Astrocyte of the spinal cord (primary cell): ENCODE results near the gene INO80C.

ENCODE experiments used
- DNase-seq: peaks from one replicate; pipeline ENCODE4 v3.0.0; 2011; ENCODE audit warnings: low read depth, low spot score
- H3K4me3 ChIP-seq: 2 replicates; pipeline ENCODE4 v1.5.1; 2011; ENCODE audit warnings: low read depth, mild to moderate bottlenecking, low read length, moderate library complexity
- in situ Hi-C: cut with HindIII; loops from 2 replicates; pipeline ENCODE4 v1.10.0; 2017; ENCODE audit warnings: low sequenced_read_pairs
- TF ChIP-seq, protein P1 (sequence below): IDR thresholded peaks from 2 replicates; pipeline ENCODE4 v1.5.1; 2012; ENCODE audit warnings: low read depth, mild to moderate bottlenecking, low read length, inconsistent platforms

INO80C gene

DNA sequence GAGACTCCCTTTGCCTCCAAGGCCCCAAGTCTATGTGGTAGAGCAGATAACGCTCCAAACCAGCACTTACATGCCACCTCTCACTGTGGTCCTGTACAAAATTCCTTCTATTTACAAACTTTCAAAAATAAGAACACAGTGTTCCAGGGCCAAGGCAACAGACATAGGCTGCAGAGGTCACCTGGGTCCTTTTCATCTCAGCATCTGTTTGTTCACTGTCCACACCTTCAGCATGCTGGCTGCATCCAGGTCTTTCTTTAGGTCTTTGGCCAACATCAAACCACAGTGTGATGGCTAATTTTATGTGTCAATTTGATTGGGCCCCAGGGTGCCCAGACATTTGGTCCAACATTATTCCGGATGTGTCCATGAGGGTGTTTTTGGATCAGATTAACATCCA lies 20.0 kb upstream of the INO80C start:
- H3K4me3 ChIP-seq, result no peak overlapping the region
- no peak for DNase-seq
- in situ Hi-C loops, result no loop called here

DNA sequence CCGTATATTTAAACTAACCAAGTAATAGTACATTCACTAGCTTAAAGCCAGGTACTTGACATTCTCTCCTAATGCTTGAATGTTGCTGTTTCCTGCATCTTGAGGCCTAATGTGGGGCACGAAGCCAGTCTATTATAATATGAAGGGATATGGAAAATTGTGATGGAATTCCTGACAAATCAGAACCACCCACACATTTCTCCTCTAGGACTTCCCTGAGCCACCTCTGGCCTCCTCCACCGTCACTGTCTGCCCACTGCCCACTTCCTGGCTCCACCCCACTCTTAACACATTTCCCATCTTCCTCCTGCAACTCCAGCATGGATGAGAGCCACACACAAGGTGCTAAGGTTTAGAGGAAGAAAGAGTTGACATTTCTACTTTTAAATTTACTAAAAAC lies 19.0 kb upstream of the INO80C start:
- no peak overlapping the region for H3K4me3 ChIP-seq
- in situ Hi-C loops, result no loop called here
- TF ChIP-seq, protein P1, sequence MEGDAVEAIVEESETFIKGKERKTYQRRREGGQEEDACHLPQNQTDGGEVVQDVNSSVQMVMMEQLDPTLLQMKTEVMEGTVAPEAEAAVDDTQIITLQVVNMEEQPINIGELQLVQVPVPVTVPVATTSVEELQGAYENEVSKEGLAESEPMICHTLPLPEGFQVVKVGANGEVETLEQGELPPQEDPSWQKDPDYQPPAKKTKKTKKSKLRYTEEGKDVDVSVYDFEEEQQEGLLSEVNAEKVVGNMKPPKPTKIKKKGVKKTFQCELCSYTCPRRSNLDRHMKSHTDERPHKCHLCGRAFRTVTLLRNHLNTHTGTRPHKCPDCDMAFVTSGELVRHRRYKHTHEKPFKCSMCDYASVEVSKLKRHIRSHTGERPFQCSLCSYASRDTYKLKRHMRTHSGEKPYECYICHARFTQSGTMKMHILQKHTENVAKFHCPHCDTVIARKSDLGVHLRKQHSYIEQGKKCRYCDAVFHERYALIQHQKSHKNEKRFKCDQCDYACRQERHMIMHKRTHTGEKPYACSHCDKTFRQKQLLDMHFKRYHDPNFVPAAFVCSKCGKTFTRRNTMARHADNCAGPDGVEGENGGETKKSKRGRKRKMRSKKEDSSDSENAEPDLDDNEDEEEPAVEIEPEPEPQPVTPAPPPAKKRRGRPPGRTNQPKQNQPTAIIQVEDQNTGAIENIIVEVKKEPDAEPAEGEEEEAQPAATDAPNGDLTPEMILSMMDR, result no peak
- DNase-seq, result no peak

More for the DNA sequence above, 20.0 kb upstream of the INO80C start:
- TF ChIP-seq, protein P1, result no peak

DNA sequence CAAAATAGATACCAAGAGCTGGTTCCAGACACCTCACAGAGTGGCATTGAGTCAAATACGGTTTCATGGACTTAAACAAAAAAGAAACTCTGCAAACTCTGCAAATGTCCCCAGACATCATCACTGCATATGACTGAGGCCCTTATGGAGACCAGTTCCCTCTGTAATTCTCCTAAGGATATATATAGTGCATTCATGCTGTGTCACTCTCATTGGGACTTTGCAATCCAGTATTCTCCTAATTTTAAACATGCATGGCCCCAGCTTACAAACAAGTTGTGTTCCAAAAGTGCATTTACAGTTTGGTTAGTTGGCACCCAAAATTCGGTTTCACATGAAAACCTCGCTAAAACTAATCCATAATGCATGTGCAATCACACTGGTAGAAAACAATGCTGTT lies 18.6 kb upstream of the INO80C start:
- TF ChIP-seq, protein P1, result no peak
- no peak for DNase-seq
- H3K4me3 ChIP-seq, result no peak overlapping the region
- in situ Hi-C loops, result no loop called here

DNA sequence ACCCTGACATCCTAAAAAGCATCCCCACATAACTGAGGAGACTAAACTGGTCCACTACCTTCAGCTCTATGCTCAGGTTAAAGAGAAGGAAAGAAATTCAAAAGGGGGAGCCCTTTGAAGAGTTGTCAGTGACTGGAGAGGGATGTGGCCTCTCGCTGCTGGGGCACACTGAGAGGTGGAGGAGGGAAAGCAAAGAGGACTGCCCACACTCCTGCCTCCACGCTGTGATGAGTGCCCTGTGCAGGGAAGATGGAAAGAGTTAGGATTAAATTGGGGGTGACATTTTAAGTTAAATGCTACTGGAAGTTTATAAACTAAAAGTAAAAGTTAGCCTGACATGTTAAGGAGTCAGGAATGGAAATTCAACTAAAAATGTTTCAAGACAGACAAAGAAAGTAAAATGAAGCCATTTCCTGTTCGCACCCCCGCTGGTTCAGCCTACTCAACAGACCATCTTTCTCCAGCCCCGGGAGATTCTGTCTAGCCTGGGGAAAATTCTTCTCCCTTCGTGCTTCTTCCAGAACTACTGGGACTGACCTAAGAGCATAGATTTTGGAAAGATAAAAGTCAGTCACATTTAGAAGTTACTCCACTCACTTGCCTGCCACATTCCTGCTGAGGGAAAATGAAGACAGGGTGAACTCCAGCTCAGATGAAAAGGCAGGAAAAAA lies 17.8 kb upstream of the INO80C start:
- TF ChIP-seq, protein P1, result no peak
- in situ Hi-C loops, result no loop called here
- DNase-seq, result no peak
- no peak overlapping the region for H3K4me3 ChIP-seq

- H3K4me3 ChIP-seq, result no peak overlapping the region
- TF ChIP-seq, protein P1, result no peak
- in situ Hi-C loops, result no loop called here
- DNase-seq, result no peak
Observed at GRCh38 chr18:35514752-35515459, 17.1 kb upstream of the INO80C start.

DNA sequence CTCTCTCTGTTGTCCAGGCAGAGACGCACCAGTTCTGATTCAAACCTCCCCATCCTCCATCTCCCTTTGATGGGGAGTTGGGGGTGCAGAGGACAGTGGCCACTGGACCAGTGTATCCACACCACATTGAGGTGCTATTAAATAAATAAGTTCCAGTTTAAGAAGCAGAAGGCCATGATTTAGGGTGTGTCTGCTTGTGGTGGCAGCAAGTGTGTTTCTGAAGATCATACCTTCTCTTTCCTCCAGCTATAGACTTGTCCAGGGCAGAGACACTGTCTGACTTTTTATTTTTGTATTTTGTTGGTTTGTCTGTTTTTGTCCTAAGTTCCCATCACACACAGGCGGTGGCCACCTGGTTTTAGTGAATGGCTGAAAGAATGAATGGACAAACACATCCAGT lies 16.5 kb upstream of the INO80C start:
- DNase-seq, result no peak
- TF ChIP-seq, protein P1, result no peak
- no peak overlapping the region for H3K4me3 ChIP-seq
- in situ Hi-C loops, result no loop called here
